Endometrial microvascular endothelial cells (primary cell): ENCODE measurements around the gene TEX13B. TPM values are rescaled to one million over a fixed set of nuclear protein-coding genes. Genes with fewer than 3 reads are reported as not detected.

Experiments used
- in situ Hi-C: cut with HindIII; loops from 2 replicates; pipeline ENCODE4 v1.10.0; 2017; ENCODE audit warnings: low sequenced_read_pairs, low pct_unique_long_range_greater_than_20kb; ENCODE audit errors: inconsistent ontology term
- total RNA-seq: library from RNA; depleted of rRNA; stranded (reverse); fragments of >200 nt; gene quantifications from one replicate; pipeline ENCODE4 v1.2.3, GENCODE V29; 2015; ENCODE audit errors: inconsistent ontology term

The TEX13B gene
- total RNA-seq, result not detected

- in situ Hi-C loops, result no loop called here
Observed at GRCh38 chrX:107982356-107982755, at the start of gene TEX13B. Gene TEX13B (minus strand): TSS chrX:107982370. CDS start chrX:107982127, 243 bp downstream.

- in situ Hi-C loops, result no loop called here
Observed at GRCh38 chrX:108029928-108030711, 48.0 kb upstream of the TEX13B start.

- in situ Hi-C loops, result no loop called here
Observed at GRCh38 chrX:108028854-108029253, 46.7 kb upstream of the TEX13B start.

GRCh38 chrX:108025954-108026600 is 43.9 kb upstream of the TEX13B start:
- in situ Hi-C loops, result no loop called here

GRCh38 chrX:108025376-108025775 is 43.2 kb upstream of the TEX13B start:
- in situ Hi-C loops, result no loop called here

- in situ Hi-C loops, result no loop called here
Observed at GRCh38 chrX:108022491-108023089, 40.4 kb upstream of the TEX13B start.

- in situ Hi-C loops, result no loop called here
Observed at GRCh38 chrX:108020631-108021030, 38.5 kb upstream of the TEX13B start.

GRCh38 chrX:108019382-108019875 is 37.3 kb upstream of the TEX13B start:
- in situ Hi-C loops, result no loop called here

GRCh38 chrX:108018656-108019381 is 36.6 kb upstream of the TEX13B start:
- in situ Hi-C loops, result no loop called here

- in situ Hi-C loops, result no loop called here
Observed at GRCh38 chrX:108001218-108001814, 19.1 kb upstream of the TEX13B start.

GRCh38 chrX:108000751-108001150 is 18.6 kb upstream of the TEX13B start:
- in situ Hi-C loops, result no loop called here

- in situ Hi-C loops, result no loop called here
Observed at GRCh38 chrX:107996124-107996523, 14.0 kb upstream of the TEX13B start.

- in situ Hi-C loops, result no loop called here
Observed at GRCh38 chrX:107985033-107985432, 2.9 kb upstream of the TEX13B start.

GRCh38 chrX:107979534-107979933 is 2.6 kb downstream of the TEX13B start:
- in situ Hi-C loops, result no loop called here

GRCh38 chrX:107978707-107979307 is 3.4 kb downstream of the TEX13B start:
- in situ Hi-C loops, result no loop called here

GRCh38 chrX:107978071-107978470 is 4.1 kb downstream of the TEX13B start:
- in situ Hi-C loops, result no loop called here

- in situ Hi-C loops, result no loop called here
Observed at GRCh38 chrX:107971636-107972035, 10.5 kb downstream of the TEX13B start.

GRCh38 chrX:107970073-107970472 is 12.1 kb downstream of the TEX13B start:
- in situ Hi-C loops, result no loop called here
